WTC11 (cell line): ENCODE results near the gene CCDC116.

ENCODE experiments used
- CREB1 ChIP-seq: sonication (generic); formaldehyde crosslinking; IDR thresholded peaks from 2 replicates; pipeline ENCODE4 v1.8.0; 2023; ENCODE audit warnings: mild to moderate bottlenecking, missing genetic modification reagents
- KAT7 ChIP-seq: sonication (generic); formaldehyde crosslinking; IDR thresholded peaks from 2 replicates; pipeline ENCODE4 v1.8.1; 2023; ENCODE audit warnings: missing genetic modification reagents, mild to moderate bottlenecking, borderline replicate concordance
- ZNF121 ChIP-seq: sonication (generic); formaldehyde crosslinking; IDR thresholded peaks from 2 replicates; pipeline ENCODE4 v1.8.0; 2023; ENCODE audit warnings: missing genetic modification reagents
- TF ChIP-seq, protein P1 (sequence below): sonication (generic); formaldehyde crosslinking; conservative IDR thresholded peaks from 2 replicates; pipeline ENCODE4 v1.8.1; 2022; ENCODE audit warnings: mild to moderate bottlenecking, missing genetic modification reagents
- TF ChIP-seq, protein P2 (sequence below): sonication (generic); formaldehyde crosslinking; IDR thresholded peaks from 2 replicates; pipeline ENCODE4 v1.8.1; 2022; ENCODE audit warnings: mild to moderate bottlenecking, moderate library complexity, missing genetic modification reagents

DNA sequence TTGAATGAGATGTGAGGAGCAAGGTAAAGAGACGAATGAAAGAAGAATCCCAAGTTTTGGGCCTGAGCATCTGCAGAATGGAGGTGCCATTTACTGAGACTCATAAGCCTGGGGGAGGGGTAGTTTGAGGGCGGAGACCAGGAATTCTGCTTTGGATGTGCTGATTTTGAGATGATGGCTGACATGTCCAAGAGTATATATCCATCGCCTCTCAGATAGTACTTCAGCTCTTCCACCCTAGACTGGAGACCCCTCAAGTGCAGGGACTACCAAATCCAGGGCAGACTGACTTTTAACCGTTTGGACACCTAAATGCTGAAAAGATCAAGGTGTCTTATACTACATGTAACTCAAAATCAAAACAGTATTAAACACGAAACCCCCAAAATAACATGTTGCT, 8.2 kb downstream of the CCDC116 start:
- TF ChIP-seq KAT7 (CRISPR knock-in tag) (no peak), CREB1 (CRISPR knock-in tag) (no peak), ZNF121 (CRISPR knock-in tag) (no peak)
- TF ChIP-seq, protein P1, sequence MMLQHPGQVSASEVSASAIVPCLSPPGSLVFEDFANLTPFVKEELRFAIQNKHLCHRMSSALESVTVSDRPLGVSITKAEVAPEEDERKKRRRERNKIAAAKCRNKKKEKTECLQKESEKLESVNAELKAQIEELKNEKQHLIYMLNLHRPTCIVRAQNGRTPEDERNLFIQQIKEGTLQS (CRISPR knock-in tag), result no peak
- TF ChIP-seq, protein P2, sequence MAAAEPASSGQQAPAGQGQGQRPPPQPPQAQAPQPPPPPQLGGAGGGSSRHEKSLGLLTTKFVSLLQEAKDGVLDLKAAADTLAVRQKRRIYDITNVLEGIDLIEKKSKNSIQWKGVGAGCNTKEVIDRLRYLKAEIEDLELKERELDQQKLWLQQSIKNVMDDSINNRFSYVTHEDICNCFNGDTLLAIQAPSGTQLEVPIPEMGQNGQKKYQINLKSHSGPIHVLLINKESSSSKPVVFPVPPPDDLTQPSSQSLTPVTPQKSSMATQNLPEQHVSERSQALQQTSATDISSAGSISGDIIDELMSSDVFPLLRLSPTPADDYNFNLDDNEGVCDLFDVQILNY (CRISPR knock-in tag), result no peak
